Measurements from ENCODE around the gene SPOCK2.

DNA sequence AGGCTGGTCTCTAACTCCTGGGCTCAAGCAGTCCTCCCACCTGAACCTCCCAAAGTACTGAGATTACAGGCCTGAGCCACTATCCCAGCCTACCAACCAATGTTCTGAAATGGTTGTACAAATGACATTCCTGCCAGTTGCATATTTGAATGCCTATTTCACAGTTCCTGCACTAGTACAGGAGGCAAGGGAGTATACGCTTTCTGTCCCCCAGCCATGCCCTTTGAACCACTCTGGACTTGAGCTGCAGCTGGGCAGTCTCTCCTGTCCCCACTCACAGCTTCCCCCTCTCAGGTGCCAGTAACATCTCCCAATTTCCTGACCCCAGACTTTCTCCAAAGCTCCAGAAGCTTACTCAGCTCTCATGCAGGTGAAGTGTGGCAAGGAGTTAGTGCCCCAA is 58.9 kb downstream of the SPOCK2 start:
- no peak for TF ChIP-seq POLR2AphosphoS5 (IDR thresholded peaks at IDR 0.05; ENCODE audit: low read depth, low read length)
- TF ChIP-seq TAF1 (IDR thresholded peaks at IDR 0.05; ENCODE audit: borderline replicate concordance, insufficient read depth, low read length) = no peak

All from PFSK-1 (cell line).